Activated naive CD4-positive, alpha-beta T cell treated with anti-CD3 and anti-CD28 coated beads, Interleukin-2, amount 50 U/mL, for 72 hours (primary cell): ENCODE results near the gene LCE1F. TPM values are rescaled to one million over a fixed set of nuclear protein-coding genes. Genes with fewer than 3 reads are reported as not detected.

Experiments
- total RNA-seq, 2 donors: library from RNA; stranded (reverse); gene quantifications; one replicate each; pipeline ENCODE4 v1.2.3, GENCODE V29; 2022

The LCE1F gene
- total RNA-seq, 2 donors from 2014 or later = not detected

Other genes with a start within 250 kb of the LCE1F start
- gene LCE3E, start 208.4 kb upstream of the LCE1F start, total RNA-seq = not detected
- gene LCE3D, start 194.6 kb upstream of the LCE1F start, total RNA-seq = not detected
- not detected for gene LCE3C, start 174.9 kb upstream of the LCE1F start, total RNA-seq
- not detected for gene LCE3B, start 161.3 kb upstream of the LCE1F start, total RNA-seq
- gene LCE3A, start 152.0 kb upstream of the LCE1F start, total RNA-seq = not detected
- not detected for gene LCE2D, start 111.8 kb upstream of the LCE1F start, total RNA-seq
- not detected for gene LCE2C, start 99.9 kb upstream of the LCE1F start, total RNA-seq
- not detected for gene LCE2B, start 89.0 kb upstream of the LCE1F start, total RNA-seq
- not detected for gene LCE2A, start 76.8 kb upstream of the LCE1F start, total RNA-seq
- not detected for gene LCE4A, start 67.0 kb upstream of the LCE1F start, total RNA-seq
- not detected for gene KPRP, start 17.1 kb upstream of the LCE1F start, total RNA-seq
- not detected for gene LCE1E, start 11.1 kb downstream of the LCE1F start, total RNA-seq
- gene LCE1D, start 21.6 kb downstream of the LCE1F start, total RNA-seq = not detected
- gene LCE1C, start 31.5 kb downstream of the LCE1F start, total RNA-seq = not detected
- gene LCE1B, start 36.8 kb downstream of the LCE1F start, total RNA-seq = not detected
- gene LCE1A, start 52.3 kb downstream of the LCE1F start, total RNA-seq = not detected
- gene LCE6A, start 67.7 kb downstream of the LCE1F start, total RNA-seq = not detected
- not detected for gene LCE7A, start 84.9 kb downstream of the LCE1F start, total RNA-seq
- not detected for gene SMCP, start 103.2 kb downstream of the LCE1F start, total RNA-seq
- not detected for gene IVL, start 133.4 kb downstream of the LCE1F start, total RNA-seq
- gene SPRR5, start 172.1 kb downstream of the LCE1F start, total RNA-seq = not detected
- not detected for gene SPRR4, start 195.5 kb downstream of the LCE1F start, total RNA-seq
- gene SPRR1A, start 208.9 kb downstream of the LCE1F start, total RNA-seq = not detected
- gene SPRR3, start 226.6 kb downstream of the LCE1F start, total RNA-seq = not detected